GM19328 (cell line): Measurements from ENCODE around the gene RPTOR.

ENCODE experiments used
- ATAC-seq: cut with Tn5 transposase; IDR thresholded peaks from one replicate; pipeline ENCODE4 v1.9.1; 2021; ENCODE audit warnings: mild to moderate bottlenecking, moderate library complexity; ENCODE audit not compliant: unreplicated experiment

Gene RPTOR

DNA sequence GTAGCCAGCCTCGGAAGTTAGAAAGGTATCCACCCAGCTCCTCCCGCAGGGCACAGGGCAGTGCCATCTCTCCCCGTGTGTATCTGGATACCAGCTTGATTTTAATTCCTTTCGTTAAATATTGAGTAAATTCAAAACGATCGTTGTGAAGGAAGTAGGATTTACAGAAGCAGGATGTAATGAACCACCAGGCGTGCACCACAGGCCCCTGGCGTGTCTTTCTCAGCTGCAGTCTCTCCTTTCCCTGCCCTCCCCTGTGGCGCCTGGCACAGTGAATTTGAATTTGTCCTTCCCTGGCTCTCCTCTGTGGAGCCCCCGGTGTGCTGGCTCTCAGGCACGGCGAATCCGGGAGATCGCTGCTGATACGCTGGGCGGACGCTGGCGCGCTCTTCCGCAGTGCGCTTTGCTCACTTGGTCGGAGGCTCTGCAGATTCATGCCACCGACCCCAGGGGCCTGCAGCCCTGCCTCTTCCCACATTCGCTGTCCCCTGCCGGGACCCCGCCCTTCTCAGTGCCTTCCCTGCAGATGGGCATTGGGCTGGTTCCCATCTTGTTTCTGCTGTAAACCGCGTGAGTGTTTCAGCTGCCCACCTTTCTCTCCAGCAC is 164.6 kb downstream of the RPTOR start:
- no peak for ATAC-seq

DNA sequence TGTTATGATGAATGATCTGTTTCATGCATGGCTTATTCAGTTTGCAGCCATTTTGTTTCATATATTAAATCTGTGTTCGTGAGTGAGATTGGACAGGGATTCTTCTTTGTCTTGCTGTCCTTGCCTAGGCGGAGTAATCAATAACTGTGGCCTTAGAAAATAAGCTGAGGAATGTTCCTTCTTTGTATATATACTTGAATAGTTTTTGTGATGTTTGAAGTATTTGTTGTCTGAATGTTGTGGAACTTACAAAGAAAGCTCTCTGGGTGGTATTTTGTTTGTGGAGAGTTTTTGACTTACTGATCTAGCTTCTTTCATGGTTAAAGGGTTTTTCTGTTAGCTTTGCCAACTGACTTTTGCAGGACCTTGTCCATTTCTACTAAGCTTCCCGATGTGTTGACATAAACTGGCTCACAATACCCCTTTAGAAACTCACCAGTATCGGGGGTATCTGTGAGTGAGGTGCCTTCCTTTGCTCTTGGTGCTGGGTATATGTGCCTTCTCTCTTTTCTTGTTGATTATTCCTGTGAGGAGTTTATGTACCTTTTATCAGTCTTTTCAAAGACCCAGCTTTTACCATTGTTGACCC is 166.2 kb downstream of the RPTOR start:
- ATAC-seq, result no peak

DNA sequence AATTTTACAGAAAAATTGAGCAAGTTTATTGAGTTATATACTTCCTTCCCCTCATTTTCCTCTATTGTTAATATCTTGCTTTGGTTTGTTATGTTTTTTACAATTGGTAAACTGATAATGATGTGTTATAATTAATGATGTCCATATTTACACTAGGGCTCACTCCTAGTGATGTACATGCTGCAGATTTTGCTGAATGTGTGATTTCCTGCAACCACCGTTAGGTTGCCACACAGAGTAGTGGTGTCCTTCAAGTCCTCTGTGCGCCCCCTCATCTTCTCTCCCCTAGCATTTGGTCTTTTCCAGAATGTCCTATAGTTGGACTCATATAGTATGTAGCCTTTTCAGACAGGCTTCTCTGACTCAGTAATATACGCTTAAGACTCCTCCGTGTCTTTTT is 167.5 kb downstream of the RPTOR start:
- ATAC-seq, result no peak

DNA sequence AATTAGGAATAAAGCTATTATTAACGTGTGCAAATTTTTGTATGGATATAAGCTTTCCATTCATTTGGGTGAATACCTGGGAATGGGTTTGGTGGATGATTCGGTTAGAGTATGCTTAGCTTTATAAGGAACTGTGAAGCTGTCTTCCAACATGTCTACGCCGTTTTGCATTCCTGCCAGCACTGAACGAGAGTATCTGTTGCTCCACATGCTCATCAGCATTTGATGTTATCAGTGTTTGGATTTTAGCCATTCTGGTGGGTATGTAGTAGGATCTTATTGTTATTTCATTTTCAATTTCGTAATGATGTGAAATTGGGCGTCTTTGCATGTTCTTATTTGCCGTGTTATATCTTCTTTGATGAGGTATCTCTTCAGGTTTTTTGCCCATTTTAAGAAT is 168.0 kb downstream of the RPTOR start:
- ATAC-seq, result no peak

DNA sequence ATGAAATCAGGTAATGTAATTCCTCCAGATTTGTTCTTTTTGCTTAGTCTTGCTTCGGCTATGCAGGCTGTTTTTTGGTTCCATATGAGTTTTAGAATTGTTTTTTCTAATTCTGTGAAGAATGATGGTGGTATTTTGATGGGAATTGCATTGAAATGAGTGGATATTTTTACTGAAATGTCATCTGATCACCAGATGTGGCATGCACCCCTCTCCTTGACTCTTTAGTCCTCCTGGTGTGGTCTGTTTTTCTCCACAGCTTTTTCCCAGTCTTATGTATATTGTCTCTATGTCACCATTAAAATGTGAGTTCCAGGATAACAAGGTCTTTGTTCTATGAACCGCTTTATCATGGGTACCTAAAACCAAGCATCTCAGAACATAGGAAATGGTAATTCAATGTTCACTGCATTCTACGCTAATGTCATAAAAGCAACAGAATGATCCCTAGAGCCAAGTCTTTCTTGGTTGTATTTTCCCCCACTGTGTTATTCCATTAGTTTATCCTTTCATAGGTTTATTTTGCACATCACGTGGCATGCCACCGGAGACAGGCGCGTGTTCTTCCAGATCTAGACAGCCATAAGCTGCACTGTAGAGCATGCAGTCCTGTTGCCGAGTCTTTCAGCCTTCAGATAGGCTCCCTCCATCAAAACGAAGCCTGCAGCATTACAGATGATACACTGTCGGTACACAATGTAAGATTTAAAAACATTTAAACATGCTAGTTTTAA is 172.5 kb downstream of the RPTOR start:
- no peak for ATAC-seq

DNA sequence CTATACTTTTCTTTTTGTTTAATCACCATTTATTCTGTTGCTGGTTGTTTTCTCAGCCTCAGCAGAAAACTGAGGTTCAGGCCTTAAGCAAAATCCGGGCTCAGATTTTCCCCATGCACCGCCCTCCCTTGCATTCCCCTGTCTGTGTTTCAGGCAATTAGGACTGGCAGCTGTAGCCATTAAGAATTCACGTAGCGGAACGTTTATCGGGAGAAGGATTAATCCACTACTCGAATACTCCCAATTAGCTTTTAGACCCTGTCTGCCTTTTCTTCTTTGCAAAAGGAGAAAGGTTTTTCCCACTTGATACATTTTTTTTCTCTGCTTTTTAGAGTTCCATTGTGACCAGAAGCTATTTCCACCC is 173.1 kb downstream of the RPTOR start:
- no peak for ATAC-seq

DNA sequence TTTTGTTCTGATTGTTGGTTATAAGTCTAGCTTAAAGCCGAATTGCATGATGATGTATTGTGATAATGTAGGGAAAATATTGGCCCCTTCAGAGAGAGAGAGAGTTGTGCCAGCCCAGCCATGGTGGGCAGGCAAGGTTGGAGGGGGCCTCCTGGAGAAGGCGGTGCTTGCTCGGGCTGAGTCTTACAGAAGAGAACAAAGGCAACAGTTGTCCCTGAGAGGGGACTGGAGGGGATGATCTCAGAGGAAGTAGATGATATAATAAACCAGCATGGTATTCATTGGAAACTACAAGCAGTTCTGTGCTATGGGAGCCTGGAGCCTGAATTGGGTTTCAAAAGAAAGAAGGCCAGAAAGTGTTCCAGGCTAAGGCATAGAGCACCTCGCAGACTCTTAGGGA is 173.8 kb downstream of the RPTOR start:
- ATAC-seq, result no peak

DNA sequence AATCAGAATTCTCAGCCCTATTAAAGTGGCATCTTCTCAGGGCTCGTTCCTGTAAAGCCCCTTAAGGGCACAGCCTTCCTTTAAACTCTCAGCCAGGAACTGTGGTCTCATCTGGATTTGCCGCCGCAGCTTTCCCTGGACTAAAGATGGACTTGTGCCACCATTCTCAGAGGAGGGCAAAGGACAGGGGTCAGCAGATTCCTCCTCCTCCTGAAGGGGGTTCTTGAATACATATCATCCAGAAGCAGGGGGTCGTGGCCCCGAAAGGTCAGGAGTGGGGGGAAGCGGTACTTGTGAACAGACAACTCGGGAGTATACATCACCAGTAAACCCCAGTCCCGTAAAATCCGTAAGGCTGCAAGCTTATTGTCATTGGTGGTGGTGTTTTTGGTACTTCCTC is 174.8 kb downstream of the RPTOR start:
- no peak for ATAC-seq

DNA sequence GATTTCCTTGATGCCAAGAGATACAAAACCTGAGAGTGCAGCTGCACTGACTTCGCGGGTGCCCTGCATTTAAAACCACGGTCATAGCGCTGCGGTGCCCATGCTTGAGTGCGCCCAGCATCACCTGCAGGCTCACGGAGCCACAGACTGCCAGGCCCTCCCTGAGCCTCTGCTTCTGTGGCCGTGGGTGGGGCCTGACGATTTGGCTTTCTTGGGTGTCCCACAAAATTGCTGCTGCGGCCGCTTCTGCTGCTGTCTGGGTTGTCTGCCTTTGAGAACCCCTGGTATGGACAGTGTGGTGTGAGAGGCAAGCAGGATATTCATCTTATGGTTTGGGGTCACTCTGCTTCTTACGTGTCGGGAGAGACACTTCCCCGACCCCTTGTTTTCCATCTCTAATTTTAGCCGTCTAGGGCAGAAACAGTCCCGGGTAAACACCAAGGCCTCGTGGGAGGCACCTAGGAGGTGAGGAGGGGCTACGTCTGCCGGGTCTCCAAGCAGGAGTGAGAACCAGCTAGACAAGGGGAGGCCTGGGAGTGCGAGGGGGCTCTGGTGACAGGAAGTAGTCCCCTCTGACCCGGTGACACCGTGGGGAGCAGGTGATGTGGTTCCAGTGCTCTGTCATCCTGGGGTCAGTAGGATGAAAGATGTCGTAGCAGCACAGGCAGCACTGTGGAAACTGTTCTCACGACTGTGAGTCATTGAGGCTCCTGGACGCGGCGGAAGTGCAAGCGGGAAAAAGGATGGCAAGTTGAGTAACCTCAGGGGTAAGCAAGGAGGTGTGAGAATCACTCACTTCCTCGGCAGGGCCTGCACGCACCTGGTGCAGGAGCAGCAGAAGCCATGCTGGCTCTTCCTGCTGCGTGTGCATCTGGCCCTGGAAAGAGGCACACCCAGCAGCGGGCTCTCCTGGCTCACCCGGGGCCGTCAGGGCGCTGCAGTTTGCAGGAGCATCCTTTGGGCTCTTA is 176.3 kb downstream of the RPTOR start:
- no peak for ATAC-seq

DNA sequence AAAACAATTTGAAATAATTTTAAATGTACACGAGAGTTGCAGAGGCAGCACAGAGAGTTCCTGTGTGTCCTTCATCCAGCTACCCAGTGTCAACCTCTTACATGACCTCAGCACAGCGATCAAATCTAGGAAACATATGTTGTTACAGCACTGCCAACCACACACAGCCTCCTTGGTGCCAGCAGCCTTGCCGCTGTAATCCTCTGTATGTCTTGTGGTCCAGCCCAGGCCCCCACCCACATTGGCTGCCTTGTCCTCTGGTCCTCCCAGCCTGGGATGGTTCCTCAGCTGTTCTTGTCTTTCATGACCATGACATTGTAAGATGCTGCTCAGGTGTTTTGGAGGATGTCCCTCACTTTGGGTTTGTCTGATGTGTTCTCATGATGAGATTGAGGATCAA is 178.0 kb downstream of the RPTOR start:
- no peak for ATAC-seq

DNA sequence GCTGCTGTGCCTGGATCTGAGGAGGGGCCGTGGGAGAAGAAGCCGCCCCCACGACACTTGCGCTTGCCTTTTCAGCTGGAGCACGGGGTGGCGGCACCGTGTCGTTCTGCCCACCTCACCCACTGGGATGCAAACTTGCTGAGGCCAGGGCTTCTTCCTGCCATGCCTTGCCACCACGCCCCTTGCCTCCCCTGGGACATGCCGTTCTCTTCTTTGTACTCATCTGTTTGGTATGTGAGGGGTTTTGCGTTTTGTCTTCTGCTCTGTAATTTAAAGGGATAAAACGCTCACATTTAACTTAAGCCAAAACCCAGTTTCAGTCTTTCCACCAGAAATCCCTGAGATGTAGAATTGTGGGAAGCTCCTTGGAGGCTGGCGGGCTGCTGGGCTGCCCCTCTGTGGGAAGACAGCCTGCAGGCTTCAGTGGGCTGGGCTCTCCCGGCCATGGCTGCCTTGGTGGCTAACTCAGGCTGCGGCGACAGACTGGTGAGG is 180.2 kb downstream of the RPTOR start:
- no peak for ATAC-seq

DNA sequence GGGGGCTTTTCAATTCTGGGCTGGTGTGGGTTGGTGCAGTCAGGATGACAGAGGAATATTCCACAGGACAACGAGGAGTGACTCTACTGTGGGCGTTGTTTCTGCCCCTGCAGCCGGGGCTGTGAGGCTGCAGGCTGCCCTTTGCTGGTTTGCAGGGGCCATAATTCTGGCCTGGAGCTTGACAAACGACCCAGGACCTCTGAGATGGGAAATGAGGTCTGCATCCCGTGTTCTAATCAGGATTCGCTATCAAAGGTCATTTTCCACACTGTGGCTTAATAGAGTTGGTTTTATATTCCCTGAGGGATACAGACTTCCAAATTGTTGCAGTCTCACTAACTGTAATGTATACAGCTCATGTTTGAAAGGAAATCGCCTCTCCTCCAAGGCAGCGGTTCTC is 180.9 kb downstream of the RPTOR start:
- no peak for ATAC-seq

DNA sequence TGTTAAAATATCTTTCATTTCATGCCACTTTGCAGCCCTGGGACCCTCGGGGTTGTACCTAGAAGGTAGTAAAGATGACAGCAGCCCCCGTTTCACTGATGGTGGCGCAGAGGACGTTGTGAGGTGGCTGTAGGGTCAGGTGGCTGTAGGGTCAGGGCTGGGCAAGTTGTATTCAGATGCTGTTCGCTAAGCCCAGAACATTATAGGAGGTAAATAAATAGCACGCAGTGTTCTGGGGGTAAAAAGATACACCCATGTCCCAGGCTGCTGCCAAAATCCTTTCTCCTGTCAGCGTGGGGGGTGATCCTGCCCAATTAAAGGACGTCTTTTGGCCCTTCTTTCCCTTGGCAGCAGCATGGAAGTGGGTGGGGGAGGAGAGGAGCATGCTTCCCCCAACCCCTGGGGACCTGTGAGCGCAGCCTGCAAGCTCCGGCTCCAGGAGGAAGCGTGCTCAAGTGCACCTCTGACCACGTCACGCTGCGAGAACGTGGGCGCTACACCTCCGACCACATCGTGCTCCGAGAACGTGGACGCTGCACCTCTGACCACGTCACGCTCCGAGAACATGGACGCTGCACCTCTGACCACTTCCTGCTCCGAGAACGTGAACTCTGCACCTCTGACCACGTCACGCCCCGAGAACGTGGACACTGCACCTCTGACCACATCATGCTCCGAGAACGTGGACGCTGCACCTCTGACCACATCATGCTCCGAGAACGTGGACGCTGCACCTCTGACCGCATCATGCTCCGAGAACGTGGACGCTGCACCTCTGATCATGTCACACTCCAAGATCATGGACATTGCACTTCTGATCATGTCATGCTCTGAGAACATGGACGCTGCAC is 182.1 kb downstream of the RPTOR start:
- ATAC-seq, result no peak

DNA sequence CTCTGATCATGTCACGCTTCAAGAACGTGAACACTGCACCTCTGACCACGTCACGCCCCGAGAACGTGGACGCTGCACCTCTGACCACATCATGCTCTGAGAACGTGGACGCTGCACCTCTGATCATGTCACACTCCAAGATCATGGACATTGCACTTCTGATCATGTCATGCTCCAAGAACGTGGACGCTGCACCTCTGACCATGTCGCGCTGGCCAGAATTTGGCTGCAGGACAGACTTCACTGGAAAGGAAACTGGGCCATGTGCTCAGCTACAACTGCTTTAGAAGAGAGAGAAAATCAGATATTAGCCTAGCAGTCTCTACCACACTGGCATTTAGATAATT is 182.7 kb downstream of the RPTOR start:
- no peak for ATAC-seq

DNA sequence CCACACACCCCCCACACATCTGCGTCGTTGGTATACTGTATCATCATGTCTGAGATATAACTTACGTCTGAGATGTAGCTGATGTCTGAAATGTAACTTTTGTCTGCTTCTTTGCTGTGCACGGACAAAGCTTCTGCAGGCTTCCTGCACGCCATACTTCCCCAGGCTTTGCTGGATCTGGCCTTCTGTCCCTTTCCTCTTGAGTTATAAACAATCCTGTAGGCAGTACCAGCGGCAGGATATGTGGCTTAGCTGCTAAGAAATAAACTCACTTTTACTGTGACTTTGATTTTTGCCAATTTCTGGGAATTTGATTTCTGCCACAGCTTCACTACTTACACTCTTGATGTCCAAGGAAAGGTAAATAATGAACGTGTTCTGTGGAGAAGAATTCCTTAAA is 184.4 kb downstream of the RPTOR start:
- no peak for ATAC-seq

DNA sequence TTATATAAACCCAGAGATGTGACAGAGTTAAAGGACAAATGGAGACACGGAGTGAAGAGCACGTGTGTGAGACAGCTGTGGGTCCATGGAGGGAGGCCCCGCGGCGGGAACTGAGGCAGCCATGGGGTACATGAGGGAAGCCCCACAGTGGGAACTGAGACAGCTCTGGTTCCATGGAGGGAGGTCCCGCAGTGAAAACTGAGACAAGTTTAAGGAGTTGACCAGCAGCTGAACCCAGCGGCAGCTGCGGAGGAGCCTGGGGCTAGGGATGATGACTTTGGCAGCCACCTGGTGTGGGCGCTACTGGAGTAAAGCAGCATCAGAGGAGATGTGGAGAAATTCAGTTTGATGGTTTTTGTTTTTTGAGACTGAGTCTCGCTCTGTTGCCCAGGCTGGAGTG is 185.1 kb downstream of the RPTOR start:
- no peak for ATAC-seq

DNA sequence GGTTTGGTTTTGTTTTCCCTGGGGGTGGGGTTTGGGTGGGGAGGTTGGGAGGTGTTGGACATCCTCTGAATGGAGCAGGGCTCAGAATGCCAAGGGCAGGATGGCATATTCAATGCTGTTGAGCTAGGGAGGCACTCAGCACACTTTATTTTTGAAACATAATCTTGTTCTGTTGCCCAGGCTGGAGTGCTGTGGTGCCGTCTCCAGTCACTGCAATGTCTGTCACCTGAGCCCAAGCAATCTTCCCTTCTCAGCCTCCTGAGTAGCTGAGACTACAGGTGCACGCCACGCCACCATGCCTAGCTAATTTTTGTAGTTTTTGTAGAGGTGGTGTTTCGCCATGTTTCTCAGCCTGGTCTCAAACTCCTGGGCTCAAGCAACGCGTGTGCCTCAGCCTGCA is 186.1 kb downstream of the RPTOR start:
- ATAC-seq, result no peak

DNA sequence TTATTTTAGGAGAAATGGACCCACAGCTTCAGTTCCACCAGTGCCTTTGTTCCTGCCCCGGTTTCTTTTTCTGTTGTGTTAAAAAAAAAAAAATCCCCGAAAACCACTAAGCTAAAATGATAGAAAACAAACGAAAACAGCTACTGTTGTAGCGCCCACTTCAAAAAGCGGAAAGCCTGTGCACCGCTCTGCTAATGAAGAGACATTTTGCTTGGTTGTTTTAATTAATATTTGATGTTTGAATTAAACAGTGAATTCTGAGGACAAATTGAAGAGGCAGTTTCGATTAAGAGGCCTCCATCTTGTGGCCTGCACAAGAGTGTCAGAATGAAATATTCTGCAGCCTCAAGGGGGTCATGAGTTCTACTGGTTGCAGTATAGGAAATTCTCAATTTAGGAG is 186.7 kb downstream of the RPTOR start:
- no peak for ATAC-seq

DNA sequence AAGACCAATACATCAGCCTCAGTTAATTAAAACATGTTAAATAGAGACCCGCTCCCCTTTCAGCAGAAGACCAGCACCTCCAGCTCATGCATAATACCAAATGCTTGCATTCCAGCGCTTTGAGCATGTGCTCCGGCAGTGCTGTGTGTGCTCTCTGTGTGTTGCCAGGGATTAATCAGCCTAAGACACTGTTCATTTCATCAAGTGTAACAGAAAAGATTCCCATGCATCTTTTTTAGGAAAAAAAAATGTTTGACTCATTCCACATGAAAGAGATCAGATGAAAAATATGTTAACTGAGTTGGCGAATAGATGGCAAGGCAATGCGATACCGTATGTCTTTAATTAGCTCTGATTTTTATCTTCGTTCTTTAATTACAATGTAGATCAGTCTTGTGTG is 187.6 kb downstream of the RPTOR start:
- no peak for ATAC-seq
